H1 (cell line): Measurements from ENCODE around the gene CD84.
"Not testable (repeated sequence)": the region's sequence is repeated elsewhere in the genome, so short reads cannot be mapped to it uniquely, and the experiment has no call there.

Experiments used
- GTF2F1 ChIP-seq: IDR thresholded peaks from 2 replicates; pipeline ENCODE4 v1.6.1; 2012; ENCODE audit warnings: low read depth, low read length, improper control_type of control experiment, borderline replicate concordance
- TF ChIP-seq, protein P1 (sequence below), 3 experiments: IDR thresholded peaks; 1 replicate in 2 of 3; 2 replicates in 1 of 3; pipeline versions ENCODE4 v1.5.1 to v1.6.1; 2011; ENCODE audit warnings: low read length in 3 of 3, mild to moderate bottlenecking in 3 of 3, inconsistent platforms in 2 of 3, low read depth in 1 of 3, moderate library complexity in 1 of 3; ENCODE audit not compliant: insufficient read depth in 1 of 3; ENCODE audit errors: control extremely low read depth in 1 of 3

DNA sequence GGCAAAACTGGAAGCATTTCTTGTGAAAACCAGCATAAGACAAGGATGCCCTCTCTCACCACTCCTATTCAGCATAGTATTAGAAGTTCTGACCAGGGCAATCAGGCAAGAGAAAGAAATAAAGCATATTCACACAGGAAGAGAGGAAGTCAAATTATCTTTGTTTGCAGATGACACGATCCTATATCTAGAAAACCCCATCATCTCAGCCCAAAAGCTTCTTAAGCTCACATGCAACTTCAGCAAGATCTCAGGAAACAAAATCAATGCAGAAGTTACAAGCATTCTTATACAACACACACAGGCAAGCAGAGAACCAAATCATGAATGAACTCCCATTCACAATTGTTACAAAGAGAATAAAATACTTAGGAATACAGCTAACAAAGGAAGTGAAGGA lies 63.4 kb downstream of the CD84 start:
- TF ChIP-seq, protein P1, sequence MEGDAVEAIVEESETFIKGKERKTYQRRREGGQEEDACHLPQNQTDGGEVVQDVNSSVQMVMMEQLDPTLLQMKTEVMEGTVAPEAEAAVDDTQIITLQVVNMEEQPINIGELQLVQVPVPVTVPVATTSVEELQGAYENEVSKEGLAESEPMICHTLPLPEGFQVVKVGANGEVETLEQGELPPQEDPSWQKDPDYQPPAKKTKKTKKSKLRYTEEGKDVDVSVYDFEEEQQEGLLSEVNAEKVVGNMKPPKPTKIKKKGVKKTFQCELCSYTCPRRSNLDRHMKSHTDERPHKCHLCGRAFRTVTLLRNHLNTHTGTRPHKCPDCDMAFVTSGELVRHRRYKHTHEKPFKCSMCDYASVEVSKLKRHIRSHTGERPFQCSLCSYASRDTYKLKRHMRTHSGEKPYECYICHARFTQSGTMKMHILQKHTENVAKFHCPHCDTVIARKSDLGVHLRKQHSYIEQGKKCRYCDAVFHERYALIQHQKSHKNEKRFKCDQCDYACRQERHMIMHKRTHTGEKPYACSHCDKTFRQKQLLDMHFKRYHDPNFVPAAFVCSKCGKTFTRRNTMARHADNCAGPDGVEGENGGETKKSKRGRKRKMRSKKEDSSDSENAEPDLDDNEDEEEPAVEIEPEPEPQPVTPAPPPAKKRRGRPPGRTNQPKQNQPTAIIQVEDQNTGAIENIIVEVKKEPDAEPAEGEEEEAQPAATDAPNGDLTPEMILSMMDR (IDR thresholded peaks at IDR 0.05; ENCODE audit: control extremely low read depth in 1 of 3, insufficient read depth in 1 of 3, low read depth in 1 of 3, low read length in 3 of 3) = not testable (repeated sequence)
- TF ChIP-seq GTF2F1 = not testable (repeated sequence)
